GM23248 (cell line): Measurements from ENCODE around the gene ST7.

Experiments
- EZH2 ChIP-seq: fragments of 200-600 bp; sonication (generic); IDR thresholded peaks from 2 replicates; pipeline ENCODE4 v1.6.1; 2018; ENCODE audit warnings: antibody characterized with exemption, mild to moderate bottlenecking; ENCODE audit not compliant: insufficient read depth, poor library complexity, severe bottlenecking
- EZH2phosphoT487 ChIP-seq: fragments of 200-600 bp; sonication (generic); IDR thresholded peaks from 2 replicates; pipeline ENCODE4 v1.6.1; 2018; ENCODE audit warnings: antibody characterized with exemption, moderate library complexity, mild to moderate bottlenecking, low read depth; ENCODE audit not compliant: insufficient read depth

DNA sequence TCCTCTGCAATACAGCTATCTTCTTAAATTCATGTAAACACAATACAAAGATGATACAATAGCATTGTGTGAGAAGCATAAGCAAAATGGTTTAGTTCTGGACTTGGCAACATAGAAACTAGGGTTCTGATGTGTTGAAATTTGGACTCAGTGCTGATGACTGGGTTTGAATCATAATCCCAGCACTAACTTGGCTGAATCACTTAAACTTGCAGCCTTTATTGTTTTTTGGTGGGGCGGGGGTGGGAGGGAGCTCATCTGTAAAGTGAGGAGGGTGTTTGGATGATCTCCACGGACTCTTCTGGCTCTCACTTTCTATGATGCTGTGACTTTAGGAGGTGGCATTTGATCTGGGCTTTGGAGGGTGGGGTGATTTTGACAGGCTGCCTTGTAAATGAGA, 211.3 kb downstream of the ST7 start:
- TF ChIP-seq EZH2 (no peak), EZH2phosphoT487 (no peak)
